ENCODE data around the gene NRBF2. TPM values are rescaled to one million over a fixed set of nuclear protein-coding genes. Genes with fewer than 3 reads are reported as not detected.
"Not testable (repeated sequence)": the region's sequence is repeated elsewhere in the genome, so short reads cannot be mapped to it uniquely, and the experiment has no call there.

The NRBF2 gene
- total RNA-seq, 1 donor from 2014 or later: 28.7 TPM

DNA sequence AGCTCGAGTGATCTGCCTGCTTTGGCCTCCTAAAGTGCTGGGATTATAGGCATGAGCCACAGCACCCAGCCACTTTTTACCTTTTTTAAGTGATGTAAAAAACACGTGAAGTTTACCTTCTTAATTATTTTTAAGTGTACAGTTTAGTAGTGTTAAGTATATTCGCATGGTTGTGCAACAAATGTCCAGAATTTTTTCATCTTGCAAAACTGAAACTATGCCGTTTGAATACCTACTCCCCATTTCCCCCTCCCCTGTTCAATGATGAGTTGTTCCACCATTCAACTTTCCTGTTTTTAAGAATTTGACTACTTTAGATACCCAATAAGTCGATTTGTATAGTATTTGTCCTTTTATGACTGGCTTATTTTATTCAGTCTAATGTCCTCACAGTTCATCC lies 10.9 kb downstream of the NRBF2 start:
- Histone ChIP-seq H3K36me3 (ENCODE audit: control insufficient read depth, insufficient read depth, low read length) (no peaks in the 10 kb centered on the region), H3K4me3 (ENCODE audit: low read depth, low read length) (no peak overlapping the region), H3K27me3 (ENCODE audit: control insufficient read depth, insufficient read depth, low read length) (no peaks in the 10 kb centered on the region)
- TF ChIP-seq, protein P1, sequence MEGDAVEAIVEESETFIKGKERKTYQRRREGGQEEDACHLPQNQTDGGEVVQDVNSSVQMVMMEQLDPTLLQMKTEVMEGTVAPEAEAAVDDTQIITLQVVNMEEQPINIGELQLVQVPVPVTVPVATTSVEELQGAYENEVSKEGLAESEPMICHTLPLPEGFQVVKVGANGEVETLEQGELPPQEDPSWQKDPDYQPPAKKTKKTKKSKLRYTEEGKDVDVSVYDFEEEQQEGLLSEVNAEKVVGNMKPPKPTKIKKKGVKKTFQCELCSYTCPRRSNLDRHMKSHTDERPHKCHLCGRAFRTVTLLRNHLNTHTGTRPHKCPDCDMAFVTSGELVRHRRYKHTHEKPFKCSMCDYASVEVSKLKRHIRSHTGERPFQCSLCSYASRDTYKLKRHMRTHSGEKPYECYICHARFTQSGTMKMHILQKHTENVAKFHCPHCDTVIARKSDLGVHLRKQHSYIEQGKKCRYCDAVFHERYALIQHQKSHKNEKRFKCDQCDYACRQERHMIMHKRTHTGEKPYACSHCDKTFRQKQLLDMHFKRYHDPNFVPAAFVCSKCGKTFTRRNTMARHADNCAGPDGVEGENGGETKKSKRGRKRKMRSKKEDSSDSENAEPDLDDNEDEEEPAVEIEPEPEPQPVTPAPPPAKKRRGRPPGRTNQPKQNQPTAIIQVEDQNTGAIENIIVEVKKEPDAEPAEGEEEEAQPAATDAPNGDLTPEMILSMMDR (IDR thresholded peaks at IDR 0.05; ENCODE audit: insufficient read depth, low read length, poor library complexity, severe bottlenecking): no peak
- DNase-seq (ENCODE audit: low read depth): no peak

DNA sequence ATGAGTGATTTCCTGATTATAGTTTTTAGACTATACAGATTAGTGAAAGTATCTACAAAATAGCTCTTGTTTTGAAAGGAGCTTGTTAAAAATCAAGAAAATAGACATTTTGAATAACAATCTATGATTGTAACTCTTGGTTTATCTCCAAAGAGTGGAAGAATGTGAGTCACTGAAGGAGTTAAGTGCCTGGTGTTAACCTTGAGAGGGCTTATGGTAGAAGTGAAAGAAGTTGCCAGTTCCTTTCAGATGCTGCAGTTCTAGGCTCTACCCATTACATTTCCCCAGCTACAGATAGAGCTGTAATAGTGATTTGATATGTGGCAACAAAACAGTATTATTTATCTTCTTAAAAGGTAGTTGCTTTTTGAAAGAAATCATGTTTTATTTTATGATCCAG lies 12.7 kb downstream of the NRBF2 start:
- Histone ChIP-seq H3K36me3 (ENCODE audit: control insufficient read depth, insufficient read depth, low read length) (no peaks in the 10 kb centered on the region), H3K27me3 (ENCODE audit: control insufficient read depth, insufficient read depth, low read length) (no peaks in the 10 kb centered on the region), H3K4me3 (ENCODE audit: low read depth, low read length) (no peak overlapping the region)
- no peak for DNase-seq (ENCODE audit: low read depth)
- TF ChIP-seq, protein P1 (IDR thresholded peaks at IDR 0.05; ENCODE audit: insufficient read depth, low read length, poor library complexity, severe bottlenecking): no peak

- no peak for DNase-seq (ENCODE audit: low read depth)
- H3K27me3 ChIP-seq (ENCODE audit: control insufficient read depth, insufficient read depth, low read length): no peaks in the 10 kb centered on the region
- TF ChIP-seq, protein P1 (IDR thresholded peaks at IDR 0.05; ENCODE audit: insufficient read depth, low read length, poor library complexity, severe bottlenecking): no peak
- no peak overlapping the region for H3K4me3 ChIP-seq (ENCODE audit: low read depth, low read length)
- no peaks in the 10 kb centered on the region for H3K36me3 ChIP-seq (ENCODE audit: control insufficient read depth, insufficient read depth, low read length)
Observed at GRCh38 chr10:63146503-63146902, 13.4 kb downstream of the NRBF2 start.

GRCh38 chr10:63150745-63151144 lies 17.6 kb downstream of the NRBF2 start:
- peaks cover 1% of the 10 kb centered on the region for H3K36me3 ChIP-seq (ENCODE audit: control insufficient read depth, insufficient read depth, low read length)

DNA sequence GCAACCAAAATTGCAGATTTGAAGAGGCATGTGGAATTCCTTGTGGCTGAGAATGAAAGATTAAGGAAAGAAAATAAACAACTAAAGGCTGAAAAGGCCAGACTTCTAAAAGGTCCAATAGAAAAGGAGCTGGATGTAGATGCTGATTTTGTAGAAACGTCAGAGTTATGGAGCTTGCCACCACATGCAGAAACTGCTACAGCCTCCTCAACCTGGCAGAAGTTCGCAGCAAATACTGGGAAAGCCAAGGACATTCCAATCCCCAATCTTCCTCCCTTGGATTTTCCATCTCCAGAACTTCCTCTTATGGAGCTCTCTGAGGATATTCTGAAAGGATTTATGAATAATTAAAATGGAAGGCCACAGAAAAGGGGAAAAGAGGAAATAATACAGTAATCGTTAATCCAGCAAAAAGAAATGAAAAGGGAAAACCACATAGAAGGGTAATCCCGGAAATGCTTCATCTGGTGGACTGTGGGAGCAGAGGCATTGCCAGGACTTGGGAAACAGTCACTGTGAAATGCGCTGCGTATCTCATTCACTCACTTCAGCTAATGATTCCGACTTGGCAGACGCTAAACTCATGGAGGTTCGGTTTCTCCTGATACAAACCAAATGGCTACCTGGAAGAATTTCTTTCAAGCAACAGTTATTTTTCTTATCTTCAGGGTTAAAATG lies 20.9 kb downstream of the NRBF2 start:
- not testable (repeated sequence) for H3K36me3 ChIP-seq (ENCODE audit: control insufficient read depth, insufficient read depth, low read length); DNase-seq (ENCODE audit: low read depth); H3K27me3 ChIP-seq (ENCODE audit: control insufficient read depth, insufficient read depth, low read length); H3K4me3 ChIP-seq (ENCODE audit: low read depth, low read length)

More at GRCh38 chr10:63150745-63151144, 17.6 kb downstream of the NRBF2 start:
- TF ChIP-seq, protein P1 (IDR thresholded peaks at IDR 0.05; ENCODE audit: insufficient read depth, low read length, poor library complexity, severe bottlenecking): no peak
- no peaks in the 10 kb centered on the region for H3K27me3 ChIP-seq (ENCODE audit: control insufficient read depth, insufficient read depth, low read length)
- H3K4me3 ChIP-seq (ENCODE audit: low read depth, low read length): no peak overlapping the region
- no peak for DNase-seq (ENCODE audit: low read depth)

GRCh38 chr10:63154546-63155387 lies 21.6 kb downstream of the NRBF2 start:
- DNase-seq (ENCODE audit: low read depth): no peak
- Histone ChIP-seq H3K27me3 (ENCODE audit: control insufficient read depth, insufficient read depth, low read length) (no peaks in the 10 kb centered on the region), H3K4me3 (ENCODE audit: low read depth, low read length) (no peak overlapping the region), H3K36me3 (ENCODE audit: control insufficient read depth, insufficient read depth, low read length) (peaks cover 1% of the 10 kb centered on the region)
- TF ChIP-seq, protein P1 (IDR thresholded peaks at IDR 0.05; ENCODE audit: insufficient read depth, low read length, poor library complexity, severe bottlenecking): no peak

Data from kidney epithelial cell (primary cell).